ENCODE measurements around the gene RFX7. TPM values are rescaled to one million over a fixed set of nuclear protein-coding genes. Genes with fewer than 3 reads are reported as not detected.

RFX7 gene
- total RNA-seq, 1 experiment from 2014 or later = 34.4 TPM

DNA sequence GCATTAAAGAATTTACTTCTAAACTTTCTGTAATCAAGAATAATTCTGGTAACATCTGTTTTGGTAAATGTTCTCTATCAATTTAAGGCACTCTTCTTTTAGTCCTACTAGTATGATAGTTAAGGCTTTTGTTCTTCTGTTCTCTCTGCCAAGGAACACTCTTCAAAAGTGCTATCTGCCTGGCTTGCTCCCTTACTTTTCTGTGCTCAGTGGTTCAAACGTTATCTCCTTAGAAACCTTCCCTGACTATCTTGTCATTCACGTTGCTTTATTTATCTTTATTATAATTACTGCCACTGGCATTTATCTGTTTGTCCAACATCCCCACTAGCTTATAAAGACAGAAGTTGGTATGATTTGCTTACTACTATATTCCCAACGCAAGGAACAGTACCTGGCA lies 59.2 kb downstream of the RFX7 start:
- no peak for DNase-seq (ENCODE audit: low spot score)
- ChIA-PET POLR2A (ENCODE audit: low non-redundant PET) (no interaction called here), CTCF (no interaction called here)
- intact Hi-C loops (cut with micrococcal nuclease; ENCODE audit: unreplicated experiment) = no loop called here
- Histone ChIP-seq H3K27ac (ENCODE audit: low read depth, low read length, poor library complexity, severe bottlenecking) (no peak overlapping the region), H3K27me3 (replicated peaks; ENCODE audit: insufficient read depth, low read depth, low read length, poor library complexity) (no peaks in the 10 kb centered on the region), H3K4me1 (ENCODE audit: insufficient read depth, low read length, poor library complexity, severe bottlenecking) (no peaks in the 10 kb centered on the region), H3K36me3 (ENCODE audit: insufficient read depth, low read length, poor library complexity, severe bottlenecking) (no peaks in the 10 kb centered on the region), H3K4me3 (ENCODE audit: low read depth, low read length, poor library complexity, severe bottlenecking) (no peak overlapping the region), H3K9me3 (ENCODE audit: low read depth, low read length, poor library complexity, severe bottlenecking) (no peaks in the 10 kb centered on the region)
- no TSS peak for BruUV-seq (replicated peaks)
- TF ChIP-seq, protein P1, sequence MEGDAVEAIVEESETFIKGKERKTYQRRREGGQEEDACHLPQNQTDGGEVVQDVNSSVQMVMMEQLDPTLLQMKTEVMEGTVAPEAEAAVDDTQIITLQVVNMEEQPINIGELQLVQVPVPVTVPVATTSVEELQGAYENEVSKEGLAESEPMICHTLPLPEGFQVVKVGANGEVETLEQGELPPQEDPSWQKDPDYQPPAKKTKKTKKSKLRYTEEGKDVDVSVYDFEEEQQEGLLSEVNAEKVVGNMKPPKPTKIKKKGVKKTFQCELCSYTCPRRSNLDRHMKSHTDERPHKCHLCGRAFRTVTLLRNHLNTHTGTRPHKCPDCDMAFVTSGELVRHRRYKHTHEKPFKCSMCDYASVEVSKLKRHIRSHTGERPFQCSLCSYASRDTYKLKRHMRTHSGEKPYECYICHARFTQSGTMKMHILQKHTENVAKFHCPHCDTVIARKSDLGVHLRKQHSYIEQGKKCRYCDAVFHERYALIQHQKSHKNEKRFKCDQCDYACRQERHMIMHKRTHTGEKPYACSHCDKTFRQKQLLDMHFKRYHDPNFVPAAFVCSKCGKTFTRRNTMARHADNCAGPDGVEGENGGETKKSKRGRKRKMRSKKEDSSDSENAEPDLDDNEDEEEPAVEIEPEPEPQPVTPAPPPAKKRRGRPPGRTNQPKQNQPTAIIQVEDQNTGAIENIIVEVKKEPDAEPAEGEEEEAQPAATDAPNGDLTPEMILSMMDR (conservative IDR thresholded peaks at IDR 0.05; ENCODE audit: low read depth, low read length) = no peak
- TF ChIP-seq EZH2 (IDR thresholded peaks at IDR 0.05; ENCODE audit: borderline replicate concordance, low read depth, low read length, poor library complexity, severe bottlenecking) = no peak

DNA sequence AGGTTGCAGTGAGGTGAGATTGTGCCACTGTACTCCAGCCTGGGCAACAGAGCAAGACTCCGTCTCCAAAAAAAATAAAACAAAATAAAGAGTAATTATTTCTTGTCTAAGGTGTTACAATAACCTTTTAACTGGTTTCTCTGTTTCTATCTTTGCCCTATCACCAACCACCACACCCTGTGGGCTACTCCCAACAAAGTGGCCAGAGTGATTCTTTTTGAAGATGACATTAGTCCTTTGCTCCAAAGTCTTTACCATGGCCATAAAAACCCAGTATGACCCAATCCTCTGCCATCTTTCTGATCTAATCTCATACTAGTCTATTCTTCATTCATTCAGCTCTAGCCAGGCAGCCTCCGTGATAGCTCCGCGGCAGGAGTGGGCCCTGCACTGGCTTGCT lies 62.8 kb downstream of the RFX7 start:
- Histone ChIP-seq H3K36me3 (ENCODE audit: insufficient read depth, low read length, poor library complexity, severe bottlenecking) (no peaks in the 10 kb centered on the region), H3K4me3 (ENCODE audit: low read depth, low read length, poor library complexity, severe bottlenecking) (no peak overlapping the region), H3K9me3 (ENCODE audit: low read depth, low read length, poor library complexity, severe bottlenecking) (no peaks in the 10 kb centered on the region), H3K27ac (ENCODE audit: low read depth, low read length, poor library complexity, severe bottlenecking) (no peak overlapping the region), H3K27me3 (replicated peaks; ENCODE audit: insufficient read depth, low read depth, low read length, poor library complexity) (no peaks in the 10 kb centered on the region), H3K4me1 (ENCODE audit: insufficient read depth, low read length, poor library complexity, severe bottlenecking) (peaks cover 4% of the 10 kb centered on the region)
- ChIA-PET CTCF (no interaction called here), POLR2A (ENCODE audit: low non-redundant PET) (interaction anchor here (0.7 kb wide), 1 partner anchor 179 kb away, joined by 3 read pairs; no protein-coding TSS in a partner anchor)
- TF ChIP-seq, protein P1 (conservative IDR thresholded peaks at IDR 0.05; ENCODE audit: low read depth, low read length) = no peak
- TF ChIP-seq EZH2 (IDR thresholded peaks at IDR 0.05; ENCODE audit: borderline replicate concordance, low read depth, low read length, poor library complexity, severe bottlenecking) = no peak
- intact Hi-C loops (cut with micrococcal nuclease; ENCODE audit: unreplicated experiment) = no loop called here
- DNase-seq (ENCODE audit: low spot score) = no peak
- BruUV-seq (replicated peaks) = no TSS peak

DNA sequence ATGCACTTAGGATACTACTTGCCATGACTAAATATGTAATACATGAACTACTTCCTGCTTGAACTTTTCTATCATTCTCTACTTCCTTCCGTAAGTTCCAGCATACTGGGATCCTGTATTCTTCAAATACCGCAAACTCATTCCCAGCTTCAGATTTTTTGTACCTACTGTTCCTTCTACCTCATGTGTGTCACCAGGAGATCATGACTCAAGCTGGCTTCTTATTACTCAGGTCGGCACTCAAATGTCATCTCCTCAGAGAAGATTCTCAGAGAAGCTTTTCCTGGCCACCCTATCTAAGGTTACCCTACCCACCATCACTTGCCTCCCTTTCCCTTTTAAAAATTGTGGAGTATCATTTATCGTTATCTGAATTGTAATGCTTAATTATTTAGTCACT lies 66.7 kb downstream of the RFX7 start:
- Histone ChIP-seq H3K27me3 (replicated peaks; ENCODE audit: insufficient read depth, low read depth, low read length, poor library complexity) (no peaks in the 10 kb centered on the region), H3K9me3 (ENCODE audit: low read depth, low read length, poor library complexity, severe bottlenecking) (no peaks in the 10 kb centered on the region), H3K27ac (ENCODE audit: low read depth, low read length, poor library complexity, severe bottlenecking) (no peak overlapping the region), H3K4me3 (ENCODE audit: low read depth, low read length, poor library complexity, severe bottlenecking) (no peak overlapping the region), H3K36me3 (ENCODE audit: insufficient read depth, low read length, poor library complexity, severe bottlenecking) (peaks cover under 1% of the 10 kb centered on the region), H3K4me1 (ENCODE audit: insufficient read depth, low read length, poor library complexity, severe bottlenecking) (peaks cover 4% of the 10 kb centered on the region)
- POLR2A ChIA-PET (ENCODE audit: low non-redundant PET) = no interaction called here
- intact Hi-C loops (cut with micrococcal nuclease; ENCODE audit: unreplicated experiment) = no loop called here
- no peak for DNase-seq (ENCODE audit: low spot score)
- BruUV-seq (replicated peaks) = no TSS peak
- no peak for TF ChIP-seq EZH2 (IDR thresholded peaks at IDR 0.05; ENCODE audit: borderline replicate concordance, low read depth, low read length, poor library complexity, severe bottlenecking)
- TF ChIP-seq, protein P1 (conservative IDR thresholded peaks at IDR 0.05; ENCODE audit: low read depth, low read length) = no peak
- CTCF ChIA-PET = interaction anchor here (0.5 kb wide), 1 partner anchor 387 kb away, joined by 3 read pairs; no protein-coding TSS in a partner anchor
